Measurements from ENCODE around the gene PPM1G. TPM values are rescaled to one million over a fixed set of nuclear protein-coding genes. Genes with fewer than 3 reads are reported as not detected.

PPM1G gene
- total and polyA plus RNA-seq, 2 experiments from 2014 or later = 72.4 to 81.5 TPM

- Histone ChIP-seq H4K20me1 (ENCODE audit: insufficient read depth) (no peaks in the 10 kb centered on the region), H3K79me2 (ENCODE audit: insufficient read depth) (no peaks in the 10 kb centered on the region), H3K9me3 (ENCODE audit: low read depth) (no peaks in the 10 kb centered on the region), H3K4me1 (ENCODE audit: insufficient read depth) (no peaks in the 10 kb centered on the region), H2AFZ (no peak overlapping the region), H3K27me3 (replicated peaks; ENCODE audit: insufficient read depth) (no peaks in the 10 kb centered on the region), H3K9ac (no peak overlapping the region), H3K4me2 (ENCODE audit: unreplicated experiment) (no peak overlapping the region), H3K27ac (no peak overlapping the region), H3K9me2 (ENCODE audit: insufficient read depth) (no peaks in the 10 kb centered on the region), H3K4me3 (no peak overlapping the region), H3F3A (ENCODE audit: insufficient read depth) (no peaks in the 10 kb centered on the region), H3K36me3 (ENCODE audit: low read depth) (peaks cover 29% of the 10 kb centered on the region)
- 85 to 91% methylated on average over 3 of the region's 3 CpGs for WGBS, 2 experiments (ENCODE audit: low coverage in 1 of 2, low lambda C conversion rate in 2 of 2, missing lambda C conversion rate in 2 of 2)
- TF ChIP-seq EZH2phosphoT487 (IDR thresholded peaks at IDR 0.05; ENCODE audit: insufficient read depth, low read depth) (no peak), EZH2 (IDR thresholded peaks at IDR 0.05; ENCODE audit: insufficient read depth, poor library complexity, severe bottlenecking) (no peak)
- DNase-seq = no peak
- in situ Hi-C loops (cut with MboI) = no loop called here
Observed at GRCh38 chr2:27335311-27335710, 74.1 kb downstream of the PPM1G start.

Other genes with a start within 250 kb of the PPM1G start
- gene ATRAID, start 197.6 kb downstream of the PPM1G start, total RNA-seq (2014; rRNA removed; shearing (Covaris generic)) = 170 and 214 TPM in 2 replicates
- 304 and 311 TPM in 2 replicates for gene ATRAID, start 197.6 kb downstream of the PPM1G start, polyA plus RNA-seq (2016; fragmentation: Nextera tagmentation; extraction: Ambion mirVana)
- gene SLC5A6, start 197.3 kb downstream of the PPM1G start, total RNA-seq (2014; rRNA removed; shearing (Covaris generic)) = 13.5 and 19.9 TPM in 2 replicates
- gene SLC5A6, start 197.3 kb downstream of the PPM1G start, polyA plus RNA-seq (2016; fragmentation: Nextera tagmentation; extraction: Ambion mirVana) = 9.4 and 10.4 TPM in 2 replicates
- 23.9 and 27.7 TPM in 2 replicates for gene CAD, start 192.2 kb downstream of the PPM1G start, total RNA-seq (2014; rRNA removed; shearing (Covaris generic))
- 17.1 and 19.2 TPM in 2 replicates for gene CAD, start 192.2 kb downstream of the PPM1G start, polyA plus RNA-seq (2016; fragmentation: Nextera tagmentation; extraction: Ambion mirVana)
- gene SLC30A3, start 146.5 kb downstream of the PPM1G start, total RNA-seq (2014; rRNA removed; shearing (Covaris generic)) = not detected in 2 replicates
- not detected in 2 replicates for gene SLC30A3, start 146.5 kb downstream of the PPM1G start, polyA plus RNA-seq (2016; fragmentation: Nextera tagmentation; extraction: Ambion mirVana)
- not detected in 2 replicates for gene DNAJC5G, start 134.2 kb downstream of the PPM1G start, total RNA-seq (2014; rRNA removed; shearing (Covaris generic))
- not detected in 2 replicates for gene DNAJC5G, start 134.2 kb downstream of the PPM1G start, polyA plus RNA-seq (2016; fragmentation: Nextera tagmentation; extraction: Ambion mirVana)
- gene TRIM54, start 127.2 kb downstream of the PPM1G start, total RNA-seq (2014; rRNA removed; shearing (Covaris generic)) = not detected in 2 replicates
- gene TRIM54, start 127.2 kb downstream of the PPM1G start, polyA plus RNA-seq (2016; fragmentation: Nextera tagmentation; extraction: Ambion mirVana) = not detected in 2 replicates
- gene UCN, start 101.1 kb downstream of the PPM1G start, total RNA-seq (2014; rRNA removed; shearing (Covaris generic)) = not detected in 2 replicates
- gene UCN, start 101.1 kb downstream of the PPM1G start, polyA plus RNA-seq (2016; fragmentation: Nextera tagmentation; extraction: Ambion mirVana) = 1.3 and 1.6 TPM in 2 replicates
- 91.0 and 94.0 TPM in 2 replicates for gene MPV17, start 86.5 kb downstream of the PPM1G start, total RNA-seq (2014; rRNA removed; shearing (Covaris generic))
- 128 and 138 TPM in 2 replicates for gene MPV17, start 86.5 kb downstream of the PPM1G start, polyA plus RNA-seq (2016; fragmentation: Nextera tagmentation; extraction: Ambion mirVana)
- gene GTF3C2, start 52.8 kb downstream of the PPM1G start, total RNA-seq (2014; rRNA removed; shearing (Covaris generic)) = 22.6 and 43.1 TPM in 2 replicates
- 23.8 and 26.4 TPM in 2 replicates for gene GTF3C2, start 52.8 kb downstream of the PPM1G start, polyA plus RNA-seq (2016; fragmentation: Nextera tagmentation; extraction: Ambion mirVana)
- 26.6 and 29.2 TPM in 2 replicates for gene EIF2B4, start 39.3 kb downstream of the PPM1G start, total RNA-seq (2014; rRNA removed; shearing (Covaris generic))
- 50.1 and 55.2 TPM in 2 replicates for gene EIF2B4, start 39.3 kb downstream of the PPM1G start, polyA plus RNA-seq (2016; fragmentation: Nextera tagmentation; extraction: Ambion mirVana)
- gene SNX17, start 39.0 kb downstream of the PPM1G start, total RNA-seq (2014; rRNA removed; shearing (Covaris generic)) = 163 and 193 TPM in 2 replicates
- gene SNX17, start 39.0 kb downstream of the PPM1G start, polyA plus RNA-seq (2016; fragmentation: Nextera tagmentation; extraction: Ambion mirVana) = 173 and 183 TPM in 2 replicates
- 6.7 and 9.5 TPM in 2 replicates for gene ZNF513, start 28.9 kb downstream of the PPM1G start, total RNA-seq (2014; rRNA removed; shearing (Covaris generic))
- gene ZNF513, start 28.9 kb downstream of the PPM1G start, polyA plus RNA-seq (2016; fragmentation: Nextera tagmentation; extraction: Ambion mirVana) = 6.0 and 6.6 TPM in 2 replicates
- 145 and 165 TPM in 2 replicates for gene NRBP1, start 19.0 kb upstream of the PPM1G start, total RNA-seq (2014; rRNA removed; shearing (Covaris generic))
- gene NRBP1, start 19.0 kb upstream of the PPM1G start, polyA plus RNA-seq (2016; fragmentation: Nextera tagmentation; extraction: Ambion mirVana) = 201 and 219 TPM in 2 replicates
- gene KRTCAP3, start 32.8 kb upstream of the PPM1G start, total RNA-seq (2014; rRNA removed; shearing (Covaris generic)) = not detected in 2 replicates
- gene KRTCAP3, start 32.8 kb upstream of the PPM1G start, polyA plus RNA-seq (2016; fragmentation: Nextera tagmentation; extraction: Ambion mirVana) = 0.56 and 0.67 TPM in 2 replicates
- gene IFT172, start 80.2 kb upstream of the PPM1G start, total RNA-seq (2014; rRNA removed; shearing (Covaris generic)) = 9.9 and 19.9 TPM in 2 replicates
- gene IFT172, start 80.2 kb upstream of the PPM1G start, polyA plus RNA-seq (2016; fragmentation: Nextera tagmentation; extraction: Ambion mirVana) = 8.1 and 8.6 TPM in 2 replicates
- gene FNDC4, start 85.6 kb upstream of the PPM1G start, total RNA-seq (2014; rRNA removed; shearing (Covaris generic)) = 24.2 and 31.2 TPM in 2 replicates
- 18.2 and 20.2 TPM in 2 replicates for gene FNDC4, start 85.6 kb upstream of the PPM1G start, polyA plus RNA-seq (2016; fragmentation: Nextera tagmentation; extraction: Ambion mirVana)
- 0.11 TPM in 1 of 2 replicates, not detected in the other for gene GCKR, start 87.2 kb upstream of the PPM1G start, total RNA-seq (2014; rRNA removed; shearing (Covaris generic))
- 0.59 and 0.71 TPM in 2 replicates for gene GCKR, start 87.2 kb upstream of the PPM1G start, polyA plus RNA-seq (2016; fragmentation: Nextera tagmentation; extraction: Ambion mirVana)
- 13.3 and 16.1 TPM in 2 replicates for gene ZNF512, start 173.5 kb upstream of the PPM1G start, total RNA-seq (2014; rRNA removed; shearing (Covaris generic))
- 13.7 and 16.7 TPM in 2 replicates for gene ZNF512, start 173.5 kb upstream of the PPM1G start, polyA plus RNA-seq (2016; fragmentation: Nextera tagmentation; extraction: Ambion mirVana)
- gene CCDC121, start 219.4 kb upstream of the PPM1G start, total RNA-seq (2014; rRNA removed; shearing (Covaris generic)) = 1.6 and 3.4 TPM in 2 replicates
- gene CCDC121, start 219.4 kb upstream of the PPM1G start, polyA plus RNA-seq (2016; fragmentation: Nextera tagmentation; extraction: Ambion mirVana) = 0.50 and 0.87 TPM in 2 replicates
- 24.7 and 25.1 TPM in 2 replicates for gene GPN1, start 219.5 kb upstream of the PPM1G start, total RNA-seq (2014; rRNA removed; shearing (Covaris generic))
- gene GPN1, start 219.5 kb upstream of the PPM1G start, polyA plus RNA-seq (2016; fragmentation: Nextera tagmentation; extraction: Ambion mirVana) = 41.4 and 42.4 TPM in 2 replicates